Right hindlimb (tissue), 1 donor: ENCODE results near the gene CPPED1.

Source experiments
- DNase-seq: peaks from one replicate; pipeline ENCODE4 v3.0.0-alpha.2; 2018

CPPED1 gene

GRCh38 chr16:12628536-12628935, 175.2 kb downstream of the CPPED1 start:
- no peak for DNase-seq

GRCh38 chr16:12627394-12627793, 176.3 kb downstream of the CPPED1 start:
- no peak for DNase-seq

GRCh38 chr16:12626411-12626810, 177.3 kb downstream of the CPPED1 start:
- no peak for DNase-seq

GRCh38 chr16:12625716-12626115, 178.0 kb downstream of the CPPED1 start:
- DNase-seq, result no peak

GRCh38 chr16:12625068-12625467, 178.6 kb downstream of the CPPED1 start:
- DNase-seq, result no peak

GRCh38 chr16:12620150-12620549, 183.5 kb downstream of the CPPED1 start:
- no peak for DNase-seq

- DNase-seq, result no peak
Measured at GRCh38 chr16:12618515-12618914, 185.2 kb downstream of the CPPED1 start.

GRCh38 chr16:12617401-12617819, 186.3 kb downstream of the CPPED1 start:
- no peak for DNase-seq

- no peak for DNase-seq
Measured at GRCh38 chr16:12614662-12615278, 188.9 kb downstream of the CPPED1 start.

- no peak for DNase-seq
Measured at GRCh38 chr16:12613992-12614661, 189.6 kb downstream of the CPPED1 start.

GRCh38 chr16:12613131-12613991, 190.3 kb downstream of the CPPED1 start:
- no peak for DNase-seq

GRCh38 chr16:12612598-12613101, 191.0 kb downstream of the CPPED1 start:
- DNase-seq, result no peak

- no peak for DNase-seq
Measured at GRCh38 chr16:12611916-12612597, 191.6 kb downstream of the CPPED1 start.

GRCh38 chr16:12611006-12611477, 192.6 kb downstream of the CPPED1 start:
- no peak for DNase-seq

- no peak for DNase-seq
Measured at GRCh38 chr16:12609937-12610699, 193.6 kb downstream of the CPPED1 start.
